ENCODE measurements around the gene PTPRT.
"Not testable (repeated sequence)": the region's sequence is repeated elsewhere in the genome, so short reads cannot be mapped to it uniquely, and the experiment has no call there.

PTPRT gene

DNA sequence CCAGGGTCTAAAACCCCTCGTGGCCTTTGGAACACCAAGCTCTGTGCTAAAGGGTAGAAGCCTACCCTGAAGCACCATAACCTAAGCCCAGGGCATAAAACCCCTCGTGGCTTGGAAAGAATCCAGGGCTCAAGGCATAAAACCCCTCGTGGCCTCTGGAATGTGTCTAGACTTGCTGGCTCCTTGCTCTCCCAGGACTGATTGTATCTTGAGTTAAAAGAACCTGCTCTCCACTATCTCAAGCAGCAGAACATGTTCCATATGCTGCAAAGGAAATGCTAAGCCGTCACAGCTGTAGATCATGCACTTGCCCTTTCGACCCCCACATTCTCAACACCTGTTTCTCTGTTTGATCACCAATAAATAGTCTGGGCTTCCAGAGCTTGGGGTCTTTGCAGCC lies 288.9 kb downstream of the PTPRT start:
- DNase-seq, result not testable (repeated sequence)

DNA sequence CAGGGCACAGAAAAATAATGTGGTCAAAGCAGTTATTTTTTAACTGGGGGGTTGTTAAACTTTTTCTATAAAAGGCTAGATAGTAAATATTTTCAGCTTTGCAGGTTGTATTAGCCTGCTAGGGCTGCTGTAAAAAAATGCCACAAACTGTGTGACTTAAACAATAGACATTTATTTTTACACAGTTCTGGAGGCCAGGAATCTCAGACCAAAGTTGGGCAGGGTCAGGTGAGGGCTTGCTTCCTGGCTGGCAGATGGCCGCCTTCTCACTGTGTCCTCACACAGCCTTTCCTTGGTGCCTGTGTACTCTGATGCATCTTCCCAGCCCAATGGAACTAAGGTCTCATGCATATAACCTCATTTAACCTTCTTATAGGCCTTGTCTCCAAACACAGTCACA lies 294.7 kb downstream of the PTPRT start:
- no peak for DNase-seq

DNA sequence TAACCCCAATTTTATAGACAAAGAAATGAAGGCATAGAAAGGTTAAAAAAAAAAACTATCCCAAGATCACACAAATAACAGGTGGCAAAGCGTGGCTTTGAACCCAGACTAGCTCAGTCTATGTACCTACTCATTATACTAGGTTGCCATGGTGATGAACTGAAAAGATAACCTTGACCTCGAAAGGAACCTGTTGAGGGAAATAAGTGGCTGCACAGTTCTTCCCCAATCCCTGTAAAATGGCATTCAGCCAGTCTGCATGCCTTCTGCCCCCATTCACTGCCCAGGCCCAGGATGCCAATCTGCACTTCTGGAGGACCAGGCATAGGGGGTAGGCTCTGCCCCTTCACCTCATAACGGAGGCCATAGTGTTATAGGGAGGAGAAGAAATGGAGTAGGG lies 295.2 kb downstream of the PTPRT start:
- DNase-seq, result no peak

DNA sequence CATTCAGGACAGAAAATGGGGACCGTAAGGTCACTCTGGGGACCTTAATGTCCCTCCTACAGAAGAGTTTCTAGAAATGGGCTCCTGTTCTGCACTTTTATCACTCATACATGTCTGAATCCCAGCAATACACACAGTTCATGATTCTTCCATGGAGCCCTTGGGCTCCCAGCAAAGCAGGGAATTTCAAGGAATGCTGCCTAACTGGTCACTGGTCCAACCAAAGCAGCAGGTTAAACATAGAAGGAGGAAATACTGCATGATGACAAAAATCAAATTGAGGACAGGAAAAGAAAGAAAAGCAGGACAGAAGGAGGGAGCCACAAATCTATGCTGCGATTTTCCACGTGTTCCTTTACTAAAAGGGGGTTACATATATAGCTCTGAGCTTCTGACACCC lies 300.2 kb downstream of the PTPRT start:
- DNase-seq, result no peak

DNA sequence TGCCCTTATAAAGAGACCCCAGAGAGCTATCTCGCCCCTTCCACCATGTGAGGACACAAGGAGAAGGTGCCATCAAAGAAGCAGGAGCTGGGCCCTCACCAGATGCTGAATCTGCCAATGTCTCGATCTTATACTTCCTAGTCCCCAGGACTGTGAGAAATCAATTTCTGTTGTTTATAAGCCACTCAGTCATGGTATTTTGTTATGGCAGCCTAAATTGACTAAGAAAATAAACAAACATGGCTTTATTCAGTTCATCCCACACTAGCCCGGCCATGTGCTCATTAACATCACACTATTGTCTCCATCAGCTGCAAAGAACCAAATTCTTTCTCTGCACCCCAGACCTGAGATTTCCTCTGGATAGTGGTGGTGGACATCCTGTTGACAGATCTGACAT lies 302.4 kb downstream of the PTPRT start:
- no peak for DNase-seq

DNA sequence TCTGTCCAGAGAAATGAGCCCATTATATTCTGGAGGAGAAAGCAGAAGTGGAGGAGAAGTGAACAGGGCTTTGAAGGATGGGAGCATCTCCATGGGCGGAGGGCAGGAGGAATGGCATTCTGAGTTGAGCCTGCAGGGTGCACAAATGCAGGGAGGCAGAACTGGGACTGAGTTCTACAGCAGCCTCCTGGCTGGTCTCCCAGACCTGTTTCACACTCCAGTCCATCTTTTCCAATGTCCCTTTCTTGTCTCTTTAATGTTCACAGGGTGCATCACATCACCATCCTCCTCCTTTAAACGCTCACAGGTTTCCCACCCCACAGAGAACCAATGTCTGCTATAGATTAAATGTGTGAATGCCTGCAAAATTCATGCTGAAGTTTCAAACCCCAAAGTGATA lies 302.9 kb downstream of the PTPRT start:
- no peak for DNase-seq

DNA sequence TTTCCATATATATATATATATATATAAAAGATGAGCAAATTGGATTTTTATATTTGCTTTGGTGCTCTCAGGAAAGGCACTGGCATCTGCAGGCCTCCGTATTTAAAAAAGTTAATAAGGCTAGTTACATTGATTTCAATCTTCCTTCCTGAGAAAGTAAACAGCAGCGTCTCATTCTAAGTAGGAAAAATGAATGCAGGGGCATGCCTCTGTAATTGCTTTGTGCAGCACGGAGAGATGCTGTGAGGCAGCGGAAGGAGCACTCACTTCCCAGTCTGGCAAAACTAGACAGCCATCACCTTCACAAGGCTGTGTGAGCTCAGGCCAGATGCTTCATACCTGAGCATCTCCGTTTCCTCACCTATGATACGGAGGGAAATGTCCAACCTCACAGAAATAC lies 303.7 kb downstream of the PTPRT start:
- no peak for DNase-seq

DNA sequence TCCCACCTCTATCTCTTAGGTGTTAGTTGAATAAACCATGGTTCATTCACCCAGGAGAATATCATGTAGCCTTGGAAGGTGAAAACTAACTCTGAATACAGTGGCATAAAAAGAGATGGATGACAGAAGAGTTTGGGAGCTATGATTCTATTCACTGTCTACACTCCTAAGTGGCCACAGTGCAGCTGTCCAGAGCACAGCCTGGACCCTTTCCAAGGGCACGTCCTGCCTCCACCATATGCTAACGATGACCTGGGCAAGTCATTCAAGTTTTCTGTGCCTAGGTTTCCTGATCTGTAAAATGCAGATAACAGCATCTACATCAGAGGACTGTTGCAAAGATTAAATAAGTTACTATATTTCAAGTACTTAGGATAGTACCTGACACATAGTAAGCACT lies 314.1 kb downstream of the PTPRT start:
- DNase-seq, result no peak

DNA sequence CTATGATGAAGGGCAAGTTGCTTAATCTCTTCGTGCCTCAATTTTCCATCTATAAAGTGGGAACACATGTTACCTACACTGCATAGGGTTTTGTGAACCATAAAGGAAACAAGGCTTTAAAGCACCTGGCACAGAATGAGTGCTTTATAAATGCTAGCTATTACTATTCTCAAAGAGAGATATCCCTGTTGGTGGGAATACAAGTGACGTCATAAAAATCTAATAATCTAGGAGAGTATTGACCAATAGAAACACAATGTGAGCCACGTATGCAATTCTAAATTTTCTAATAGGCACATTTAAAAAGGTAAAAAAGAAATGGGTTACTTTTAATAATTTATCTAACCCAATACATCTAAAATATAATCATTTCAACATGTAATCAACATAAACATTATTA lies 316.4 kb downstream of the PTPRT start:
- no peak for DNase-seq

DNA sequence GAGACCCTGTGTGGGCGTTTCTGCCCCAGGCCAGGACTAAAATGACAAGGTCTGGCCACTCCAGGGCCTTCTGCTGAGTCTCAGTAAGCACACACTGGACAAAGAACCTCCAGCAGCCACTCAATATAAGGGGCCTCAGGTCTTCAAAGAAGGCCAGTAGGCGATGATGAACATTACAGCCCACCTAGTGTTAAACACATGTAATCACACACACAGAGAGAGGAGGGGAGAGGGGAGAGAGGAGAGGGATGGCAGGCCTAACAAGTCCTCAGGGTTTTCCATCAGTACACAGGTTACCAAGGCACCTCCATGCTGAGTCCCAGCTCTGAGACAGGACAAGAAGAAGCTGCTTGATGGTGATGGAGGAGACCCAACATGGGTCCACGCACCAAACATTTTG lies 325.6 kb downstream of the PTPRT start:
- DNase-seq, result no peak

DNA sequence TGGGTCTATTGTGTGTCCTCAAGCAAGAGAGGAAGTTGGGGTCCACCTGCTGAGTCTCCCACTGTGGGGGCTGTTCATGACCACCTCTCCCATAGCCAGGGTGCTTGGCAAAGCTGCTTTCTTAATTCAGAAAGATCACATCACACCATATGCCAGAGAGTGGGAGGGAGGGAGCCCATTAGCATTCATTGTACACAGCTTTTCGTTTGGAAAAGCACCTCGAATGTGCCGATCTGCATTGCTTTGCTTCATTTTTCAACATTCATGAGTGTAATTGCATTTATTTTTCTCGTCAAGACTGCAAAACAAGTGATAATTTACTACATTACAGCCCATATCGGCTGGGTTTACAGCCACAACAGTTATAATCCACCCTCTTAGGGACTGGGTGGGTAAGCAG lies 327.3 kb downstream of the PTPRT start:
- no peak for DNase-seq

DNA sequence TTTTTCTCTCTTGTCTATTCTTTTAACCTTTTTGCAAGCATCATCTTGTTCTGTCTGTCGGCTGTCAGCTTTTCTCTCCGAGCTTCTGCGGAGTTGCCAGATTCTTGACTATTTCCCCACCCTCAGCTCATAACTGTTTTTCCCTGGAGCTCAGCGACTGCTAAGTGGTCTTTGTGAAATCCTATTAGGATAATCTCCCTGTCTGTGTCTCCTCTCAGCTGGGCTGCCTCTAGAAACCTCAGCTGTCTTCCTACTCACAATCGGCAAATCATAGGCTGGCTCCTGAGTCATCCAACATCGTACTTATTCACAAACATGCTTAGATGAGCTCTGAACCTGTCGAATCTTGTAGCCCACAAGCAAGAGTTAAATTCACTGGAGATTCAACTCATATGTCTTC lies 332.3 kb downstream of the PTPRT start:
- DNase-seq, result no peak

DNA sequence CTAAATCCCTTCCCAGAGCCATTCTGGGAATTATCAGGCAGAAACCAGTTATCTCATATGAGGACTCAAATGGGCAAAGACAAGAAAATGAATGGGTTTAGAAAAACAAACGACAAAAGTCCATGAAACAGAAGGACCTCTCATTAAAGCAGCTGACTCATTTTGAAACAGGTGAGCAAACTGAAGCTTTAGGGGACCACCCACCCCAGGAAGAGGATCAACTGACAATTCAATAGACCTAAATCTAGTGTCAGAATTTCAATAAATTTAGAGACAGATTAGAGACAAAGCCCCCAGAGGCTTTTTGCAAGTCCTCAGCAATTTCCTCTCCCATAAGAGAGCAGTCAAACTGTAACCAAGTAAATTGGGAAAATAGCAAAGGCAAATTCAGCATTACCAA lies 333.8 kb downstream of the PTPRT start:
- no peak for DNase-seq

DNA sequence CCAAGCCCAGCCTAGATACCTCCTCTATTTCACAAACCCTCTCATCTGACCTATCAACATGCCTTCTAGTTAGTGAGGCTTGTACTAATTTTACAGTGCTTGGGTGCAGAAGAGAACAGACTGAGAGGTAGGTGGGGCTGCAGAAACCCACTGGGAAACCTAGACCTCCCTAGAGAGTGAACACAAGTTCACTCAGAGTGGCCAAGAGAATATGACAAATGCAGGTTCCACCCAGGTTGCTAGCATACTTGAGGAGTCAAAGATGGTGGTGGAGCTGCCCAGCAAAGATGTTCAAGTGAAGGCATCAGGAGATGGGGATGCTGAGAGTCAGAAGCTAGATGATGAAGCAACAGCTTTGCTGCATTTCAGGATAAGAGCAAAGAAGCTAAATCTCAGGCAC lies 337.0 kb downstream of the PTPRT start:
- DNase-seq, result no peak

DNA sequence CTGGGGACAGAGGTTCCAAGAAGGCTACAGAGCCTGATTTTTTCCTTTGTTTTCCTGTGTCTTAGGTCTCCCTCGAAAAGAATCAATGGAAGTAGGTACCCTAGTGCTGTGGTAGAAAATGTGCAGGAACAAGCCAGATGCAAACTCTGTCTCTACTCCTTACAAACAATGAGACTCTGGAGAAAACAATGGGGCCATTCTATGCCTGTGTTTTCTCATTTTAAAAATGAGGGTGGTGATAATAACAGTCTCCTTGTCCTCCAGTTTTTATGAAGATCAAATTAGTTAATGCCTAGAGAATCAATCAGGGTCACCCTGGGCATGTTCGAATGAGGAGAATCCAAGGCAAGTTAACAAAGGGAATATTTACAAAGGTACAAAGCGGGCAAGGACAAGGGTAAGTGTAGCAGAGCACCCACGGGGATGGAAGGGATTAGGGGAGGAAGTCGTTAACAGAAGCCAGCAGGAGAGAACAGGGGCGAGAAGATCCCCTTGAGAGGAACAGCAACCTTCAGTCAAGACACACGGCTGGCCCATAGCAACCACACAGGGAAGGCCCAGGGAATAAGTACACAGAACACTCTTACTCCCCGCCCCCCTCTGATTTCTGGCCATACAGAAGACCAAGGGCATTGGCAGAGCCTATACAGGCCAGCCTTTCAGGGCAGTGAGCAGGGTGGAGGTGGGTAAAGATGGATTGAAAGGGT lies 342.8 kb downstream of the PTPRT start:
- no peak for DNase-seq

DNA sequence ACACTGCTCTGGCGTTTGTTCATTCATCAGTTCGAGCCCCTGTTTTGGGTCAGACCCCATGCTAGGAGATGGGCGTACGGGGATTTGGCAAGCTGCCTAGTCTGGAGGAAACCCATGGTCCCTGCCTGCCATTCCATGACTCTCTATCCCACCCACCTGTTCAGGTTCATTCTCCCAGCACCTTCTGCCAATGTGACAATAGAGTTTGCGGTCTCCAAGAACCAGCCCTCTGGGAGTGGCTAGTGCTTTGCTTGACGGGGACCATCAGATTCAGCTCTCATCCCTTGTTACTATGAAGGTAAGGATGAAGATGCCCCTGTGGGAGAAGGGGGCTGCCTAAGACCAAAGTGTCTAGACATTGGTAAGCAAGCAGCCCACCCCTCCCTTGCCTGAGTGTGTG lies 345.0 kb downstream of the PTPRT start:
- no peak for DNase-seq

DNA sequence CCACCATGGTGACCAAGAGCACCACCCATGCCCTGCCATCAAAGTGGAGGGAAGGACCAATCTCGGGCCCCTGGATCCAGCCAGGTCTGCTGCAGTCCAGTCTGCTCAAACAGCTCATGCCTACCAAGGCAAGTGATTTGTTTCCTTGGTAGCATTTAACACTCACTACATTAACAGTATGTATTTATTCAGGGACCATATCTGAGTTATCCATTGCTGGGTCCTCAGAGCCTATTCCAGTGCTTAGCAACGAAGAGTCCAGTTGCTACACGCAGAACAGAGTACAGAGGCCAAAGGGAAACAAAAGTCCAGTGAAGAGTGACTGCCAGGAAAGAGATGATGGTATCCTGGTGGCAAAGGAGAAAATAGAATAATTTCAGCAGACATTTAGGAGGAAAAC lies 352.2 kb downstream of the PTPRT start:
- no peak for DNase-seq

DNA sequence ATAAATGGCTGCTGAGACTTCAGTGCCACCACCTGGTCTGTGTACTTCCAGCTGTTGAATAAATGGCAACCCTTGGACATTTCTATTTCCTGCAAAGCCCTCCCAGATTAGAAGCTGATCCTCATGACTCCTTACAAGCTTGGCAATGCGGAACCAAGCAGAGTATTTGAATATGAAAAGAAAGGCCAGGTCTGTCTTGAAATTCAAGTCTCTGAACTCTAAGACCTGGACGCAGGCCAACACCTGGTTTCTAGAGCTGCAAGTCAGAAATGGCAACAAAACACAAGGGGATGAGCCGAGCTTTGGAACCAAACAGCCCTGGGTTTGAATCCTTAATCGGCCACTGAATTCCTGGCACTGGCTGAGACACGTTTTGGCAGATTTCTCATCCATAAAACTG lies 353.4 kb downstream of the PTPRT start:
- no peak for DNase-seq

DNA sequence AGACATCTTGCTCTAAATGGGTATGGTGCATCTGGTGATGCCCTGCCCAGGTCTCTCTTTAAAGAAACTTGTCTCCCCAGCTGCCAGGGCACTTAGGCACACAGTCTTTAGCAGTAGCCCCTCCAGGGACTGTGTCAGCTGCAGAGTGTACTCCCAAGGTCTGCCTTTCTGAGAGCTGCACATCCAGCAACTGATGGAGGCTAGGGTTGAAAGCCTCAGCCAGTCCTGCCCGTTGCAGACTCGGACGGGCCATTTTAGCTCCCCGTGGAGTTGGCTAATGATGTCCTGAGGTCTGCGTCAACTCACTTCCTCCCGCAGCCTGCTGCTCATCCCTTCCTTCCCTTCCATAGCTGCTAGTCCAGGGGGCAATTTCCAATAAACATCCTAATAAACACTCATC lies 381.8 kb downstream of the PTPRT start:
- DNase-seq, result no peak

DNA sequence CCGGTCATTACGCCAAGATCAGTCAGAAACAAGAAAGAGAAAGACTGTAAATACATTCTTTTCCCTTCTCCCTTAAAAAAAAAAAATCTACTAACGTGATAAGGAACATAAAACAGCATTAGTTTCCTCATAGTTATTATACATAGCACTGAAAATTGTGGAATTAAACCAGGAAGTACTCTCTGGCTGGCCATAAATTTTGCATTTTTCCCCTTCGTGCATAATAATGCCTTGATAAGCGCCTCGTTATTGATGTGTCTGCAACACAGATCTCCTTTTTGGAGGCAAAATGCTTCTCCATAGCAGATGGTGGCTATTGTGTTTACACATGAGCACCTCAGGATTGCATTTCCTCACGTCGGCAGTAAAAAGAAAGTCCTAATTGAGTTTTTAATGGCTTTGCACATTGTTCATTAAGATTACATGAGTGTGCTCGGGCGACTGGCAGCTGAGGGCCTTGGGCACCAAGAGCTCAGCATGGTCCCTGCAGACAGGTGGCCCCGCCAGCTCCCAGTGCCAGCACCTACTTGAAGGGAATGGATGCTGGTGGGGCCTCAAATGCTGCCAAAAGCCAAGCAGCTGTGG lies 394.5 kb downstream of the PTPRT start:
- DNase-seq, result no peak

DNA sequence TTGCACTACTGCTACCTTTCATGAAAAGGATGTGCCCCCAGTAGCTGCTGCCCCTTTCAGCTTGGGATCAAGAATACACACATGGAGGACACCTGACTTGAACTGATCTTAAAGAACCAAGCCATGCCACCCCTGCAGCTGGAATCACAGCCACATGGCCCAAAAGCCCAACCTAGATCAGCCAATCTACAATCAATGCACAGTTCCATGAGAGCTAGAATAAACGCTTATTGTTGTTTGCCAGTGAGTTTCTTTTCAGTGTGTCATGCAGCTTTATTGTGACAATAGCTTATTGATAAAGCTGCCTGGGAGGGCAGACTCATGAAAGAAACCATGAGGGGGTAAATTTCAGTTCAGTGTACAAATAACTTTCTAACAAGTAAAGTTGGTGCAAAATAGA lies 397.7 kb downstream of the PTPRT start:
- DNase-seq, result no peak

DNA sequence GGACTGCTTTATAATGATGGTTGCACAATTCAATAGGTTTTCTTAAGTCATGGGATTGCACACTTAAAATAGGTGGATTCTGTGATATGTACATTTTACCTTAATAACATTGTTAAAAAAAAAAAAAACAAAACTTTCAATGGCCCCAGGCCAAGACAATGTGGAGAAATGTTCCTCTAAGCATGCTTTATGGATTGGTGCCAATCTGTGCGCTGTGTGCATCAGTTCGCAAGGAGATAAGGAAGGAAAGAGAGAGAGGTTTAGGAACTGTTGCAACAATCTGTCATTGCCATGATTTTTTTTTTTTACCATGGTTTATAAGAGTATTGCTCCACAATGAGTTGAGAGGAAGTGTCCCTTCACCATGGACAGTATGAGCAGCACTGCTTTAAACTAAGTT lies 399.6 kb downstream of the PTPRT start:
- DNase-seq, result no peak

DNA sequence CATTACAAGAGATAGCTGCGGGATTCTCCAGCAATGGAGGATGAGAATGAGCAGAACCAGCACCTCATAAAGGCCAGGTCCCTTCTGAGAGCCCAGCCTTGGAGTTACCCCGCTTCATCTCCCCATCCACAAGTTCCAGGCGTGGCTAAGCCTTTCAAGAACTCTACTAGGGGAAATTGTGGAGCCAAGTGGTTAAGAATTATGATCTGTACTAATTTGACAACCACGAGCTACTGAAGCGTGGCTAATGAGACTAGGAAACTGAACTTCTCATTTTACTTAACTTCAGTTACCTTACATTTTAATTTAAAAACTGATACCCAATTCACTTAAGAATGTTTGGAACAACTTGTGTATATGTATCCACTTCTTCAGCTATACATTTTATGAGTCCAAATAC lies 401.0 kb downstream of the PTPRT start:
- no peak for DNase-seq

DNA sequence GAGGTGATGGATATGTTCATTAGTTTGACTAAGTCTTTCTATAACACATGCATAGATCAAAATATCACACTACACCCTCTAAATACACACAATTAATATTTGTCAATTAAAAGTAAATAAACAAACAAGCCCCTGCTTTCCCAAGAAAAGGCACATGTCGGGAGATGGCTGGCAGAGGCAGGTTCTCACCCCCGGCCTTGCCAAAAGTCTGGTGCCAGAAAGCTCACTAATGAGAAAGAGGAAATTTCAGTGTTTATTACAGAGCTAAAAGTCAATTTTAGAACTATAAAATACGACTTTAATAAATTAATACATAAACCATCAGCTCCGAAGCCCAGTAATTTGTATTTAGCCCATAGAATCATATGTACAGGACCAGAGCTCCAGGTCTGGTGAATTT lies 404.7 kb downstream of the PTPRT start:
- no peak for DNase-seq

DNA sequence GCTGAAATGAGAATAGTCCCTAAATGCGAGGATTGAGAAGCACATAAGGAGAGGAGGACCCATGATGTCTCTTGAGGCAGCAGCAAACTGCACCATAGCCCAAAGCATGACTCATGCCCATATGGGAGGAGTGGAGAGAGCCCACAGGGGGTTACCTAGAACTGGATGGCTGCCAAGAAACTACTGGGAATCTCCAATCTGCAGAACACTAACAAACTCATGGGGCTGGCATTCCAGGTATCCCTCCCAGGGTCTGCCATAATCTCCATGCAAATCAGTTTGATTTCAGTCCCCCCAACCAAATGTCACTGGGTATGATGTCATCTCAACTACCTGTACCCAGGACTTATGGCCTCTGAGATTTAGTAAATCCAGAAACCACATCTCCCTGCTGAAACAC lies 410.5 kb downstream of the PTPRT start:
- no peak for DNase-seq
